Upper lobe of right lung (tissue), 1 donor: ENCODE data around the gene CSMD2. TPM values are rescaled to one million over a fixed set of nuclear protein-coding genes. Genes with fewer than 3 reads are reported as not detected.
"Not testable (repeated sequence)": the region's sequence is repeated elsewhere in the genome, so short reads cannot be mapped to it uniquely, and the experiment has no call there.

Experiments used
- ATAC-seq: fragments of 200-7000 bp; cut with Tn5 transposase; one replicate; pipeline ENCODE4 v1.9.1; 2020; ENCODE audit warnings: mild to moderate bottlenecking, moderate library complexity
- DNase-seq: peaks from one replicate; pipeline ENCODE4 v3.0.0-alpha.2; 2020
- H3K27ac ChIP-seq: fragments of 200-600 bp; one replicate; pipeline ENCODE4 v1.8.0; 2022
- H3K27me3 ChIP-seq: fragments of 200-600 bp; one replicate; pipeline ENCODE4 v1.8.0; 2022; ENCODE audit warnings: mild to moderate bottlenecking
- H3K36me3 ChIP-seq: fragments of 200-600 bp; one replicate; pipeline ENCODE4 v1.8.0; 2022
- H3K4me1 ChIP-seq: fragments of 200-600 bp; one replicate; pipeline ENCODE4 v1.8.0; 2022
- H3K4me3 ChIP-seq: fragments of 200-600 bp; one replicate; pipeline ENCODE4 v1.8.0; 2022; ENCODE audit warnings: mild to moderate bottlenecking
- H3K9me3 ChIP-seq: fragments of 200-600 bp; one replicate; pipeline ENCODE4 v1.8.0; 2022
- CTCF ChIP-seq: fragments of 200-600 bp; IDR thresholded peaks from one replicate; pipeline ENCODE4 v1.8.0; 2022; ENCODE audit warnings: antibody characterized with exemption
- intact Hi-C: fragments of 100-400 bp; cut with DNase I; formaldehyde crosslinking; loops from one replicate; pipeline ENCODE4 v1.11.0; 2022
- total RNA-seq: library from RNA; stranded (reverse); fragmentation: NEBNext Ultra II Directional; extraction: Animal tissue kit (Norgen Biotek cat#: 25700); gene quantifications from one replicate; pipeline ENCODE4 v1.2.1, GENCODE V29; 2021
- donor health status: DM: no; HTN: yes; CAD: no; lungs with severe emphysema.

Gene CSMD2
- total RNA-seq, 1 donor from 2014 or later = 0.67 TPM

- Histone ChIP-seq H3K4me1 (no peaks in the 10 kb centered on the region), H3K9me3 (no peaks in the 10 kb centered on the region), H3K27me3 (peaks cover 22% of the 10 kb centered on the region), H3K4me3 (no peak overlapping the region), H3K27ac (no peak overlapping the region), H3K36me3 (no peaks in the 10 kb centered on the region)
- TF ChIP-seq CTCF = no peak
- DNase-seq = no peak
- ATAC-seq = peak; percentile 32
- intact Hi-C loops = no loop called here
Measured at GRCh38 chr1:34188985-34189384, 24.0 kb upstream of the CSMD2 start.

GRCh38 chr1:34188418-34188817, 23.4 kb upstream of the CSMD2 start:
- ATAC-seq (no peak), DNase-seq (no peak)
- Histone ChIP-seq H3K27me3 (peaks cover 22% of the 10 kb centered on the region), H3K9me3 (no peaks in the 10 kb centered on the region), H3K4me1 (no peaks in the 10 kb centered on the region), H3K4me3 (no peak overlapping the region), H3K36me3 (no peaks in the 10 kb centered on the region), H3K27ac (no peak overlapping the region)
- intact Hi-C loops = no loop called here
- TF ChIP-seq CTCF = no peak

- DNase-seq (no peak), ATAC-seq (no peak)
- no peaks in the 10 kb centered on the region for H3K4me1 ChIP-seq
- H3K4me3 ChIP-seq = no peak overlapping the region
- intact Hi-C loops = no loop called here
- H3K27ac ChIP-seq = no peak overlapping the region
- H3K36me3 ChIP-seq = no peaks in the 10 kb centered on the region
- peaks cover 22% of the 10 kb centered on the region for H3K27me3 ChIP-seq
- no peaks in the 10 kb centered on the region for H3K9me3 ChIP-seq
- TF ChIP-seq CTCF = no peak
Measured at GRCh38 chr1:34186741-34187494, 21.9 kb upstream of the CSMD2 start.

- ATAC-seq, DNase-seq, intact Hi-C loops, H3K9me3 ChIP-seq, H3K36me3 ChIP-seq, H3K27ac ChIP-seq, H3K4me1 ChIP-seq, H3K4me3 ChIP-seq: not testable (repeated sequence)
- peaks cover 20% of the 10 kb centered on the region for H3K27me3 ChIP-seq
Measured at GRCh38 chr1:34183381-34183780, 18.4 kb upstream of the CSMD2 start.

DNA sequence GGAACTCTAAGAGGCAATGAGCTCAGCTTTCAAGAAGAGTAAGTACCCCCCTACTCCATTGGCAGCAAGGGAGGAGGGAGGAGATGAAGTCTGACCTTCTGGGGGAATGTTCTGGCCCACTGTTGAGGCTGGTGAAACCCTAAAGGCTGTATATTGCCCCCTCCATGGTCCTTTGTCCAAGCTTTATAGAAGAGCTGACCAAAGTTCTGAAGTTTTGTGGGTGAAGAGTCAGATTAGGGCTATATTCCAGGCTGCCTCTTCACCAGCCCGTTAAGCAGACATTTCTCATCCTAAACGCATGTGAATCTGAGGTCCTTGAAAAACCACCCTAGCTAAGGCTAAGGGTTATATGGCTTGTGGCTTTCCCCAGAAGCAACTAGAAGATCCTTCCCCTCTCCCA, 13.0 kb upstream of the CSMD2 start:
- H3K27me3 ChIP-seq = peaks cover 42% of the 10 kb centered on the region
- no peaks in the 10 kb centered on the region for H3K36me3 ChIP-seq
- no peak overlapping the region for H3K4me3 ChIP-seq
- no peaks in the 10 kb centered on the region for H3K4me1 ChIP-seq
- no peaks in the 10 kb centered on the region for H3K9me3 ChIP-seq
- H3K27ac ChIP-seq = no peak overlapping the region
- intact Hi-C loops = no loop called here
- TF ChIP-seq CTCF = no peak
- DNase-seq (no peak), ATAC-seq (no peak)

- peak; percentile 4 for TF ChIP-seq CTCF
- Histone ChIP-seq H3K9me3 (no peaks in the 10 kb centered on the region), H3K4me1 (no peaks in the 10 kb centered on the region), H3K27me3 (peaks cover 42% of the 10 kb centered on the region), H3K36me3 (no peaks in the 10 kb centered on the region), H3K4me3 (no peak within 1 kb of the TSS), H3K27ac (no peak within 1 kb of the TSS)
- intact Hi-C loops = no loop called here
- DNase-seq = no peak
- ATAC-seq = peak; percentile 56
Measured at GRCh38 chr1:34176830-34177603, 12.0 kb upstream of the CSMD2 start, which contains the start of gene C1orf94. TSS of gene C1orf94 (plus strand) at chr1:34176907. CDS start at chr1:34177790, 883 bp downstream.
